HG03064 (cell line): Measurements from ENCODE around the gene TRAPPC5.

Experiments used
- ATAC-seq: cut with Tn5 transposase; IDR thresholded peaks from one replicate; pipeline ENCODE4 v1.9.1; 2021; ENCODE audit warnings: low read depth; ENCODE audit not compliant: unreplicated experiment

TRAPPC5 gene

DNA sequence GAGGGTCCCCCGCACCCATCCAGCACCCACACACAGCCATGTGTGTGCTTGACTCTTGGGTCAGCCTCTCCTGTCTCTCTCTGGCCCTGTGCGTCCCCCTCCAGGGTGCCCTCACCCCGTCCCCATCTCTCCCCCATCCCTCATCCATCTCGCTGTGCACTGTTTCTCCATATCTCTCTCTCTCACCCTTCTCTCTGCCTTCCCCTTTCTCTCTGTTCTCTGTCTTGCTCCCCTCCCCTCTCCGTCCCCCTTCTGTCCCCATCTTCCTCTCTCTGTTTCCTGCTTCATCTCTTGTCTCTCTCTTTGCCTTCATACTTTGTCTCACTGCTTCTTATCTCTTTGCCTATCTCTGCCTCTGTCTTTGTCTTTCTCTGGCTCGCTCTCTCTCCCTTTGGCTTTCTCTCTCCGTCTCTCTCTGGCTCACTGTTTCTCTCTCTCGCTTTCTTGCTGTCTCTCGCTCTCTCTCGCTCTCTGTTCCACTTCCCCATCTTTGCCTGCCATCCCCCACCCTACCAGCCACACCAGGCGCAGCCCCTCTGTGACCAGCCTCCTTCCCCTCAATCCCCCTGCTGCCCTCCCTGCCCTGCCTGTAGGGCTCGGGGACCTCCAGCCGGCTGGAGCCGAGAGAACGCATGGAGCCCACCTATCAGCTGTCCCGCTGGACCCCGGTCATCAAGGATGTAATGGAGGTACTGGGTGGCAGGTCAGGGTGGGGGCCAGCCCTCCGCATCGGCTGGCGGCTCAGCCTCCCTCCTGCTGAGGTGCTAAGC lies 34.8 kb upstream of the TRAPPC5 start:
- no peak for ATAC-seq

DNA sequence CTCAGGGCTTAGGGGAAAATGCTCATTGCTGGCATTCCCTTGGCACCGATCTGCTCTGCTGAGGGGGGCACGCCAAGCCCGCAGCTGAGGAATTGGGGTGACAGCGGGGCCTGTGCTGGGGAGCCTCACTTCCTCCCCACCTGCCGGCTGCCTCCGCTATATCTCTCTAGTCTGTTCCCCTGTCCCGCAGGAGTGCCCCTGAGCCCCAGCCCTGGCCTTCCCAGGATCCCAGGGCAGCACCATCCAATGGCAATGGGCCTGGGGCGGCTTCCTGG lies 34.3 kb upstream of the TRAPPC5 start:
- no peak for ATAC-seq

DNA sequence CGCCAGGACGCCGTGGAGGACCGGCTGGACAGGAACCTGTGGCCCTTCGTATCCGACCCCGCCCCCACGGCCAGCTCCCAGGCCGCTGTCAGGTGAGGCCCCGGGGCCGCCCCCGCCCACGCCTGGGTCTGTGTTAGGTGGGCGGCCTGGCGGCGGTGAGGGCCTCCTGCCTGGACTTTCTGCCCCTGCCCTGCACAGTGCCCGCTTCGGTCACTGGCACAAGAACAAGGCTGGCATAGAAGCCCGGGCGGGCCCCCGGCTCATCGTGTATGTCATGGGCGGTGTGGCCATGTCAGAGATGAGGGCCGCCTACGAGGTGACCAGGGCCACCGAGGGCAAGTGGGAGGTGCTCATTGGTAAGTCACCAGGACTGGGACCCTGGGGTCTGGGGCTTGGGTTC lies 33.5 kb upstream of the TRAPPC5 start:
- no peak for ATAC-seq

DNA sequence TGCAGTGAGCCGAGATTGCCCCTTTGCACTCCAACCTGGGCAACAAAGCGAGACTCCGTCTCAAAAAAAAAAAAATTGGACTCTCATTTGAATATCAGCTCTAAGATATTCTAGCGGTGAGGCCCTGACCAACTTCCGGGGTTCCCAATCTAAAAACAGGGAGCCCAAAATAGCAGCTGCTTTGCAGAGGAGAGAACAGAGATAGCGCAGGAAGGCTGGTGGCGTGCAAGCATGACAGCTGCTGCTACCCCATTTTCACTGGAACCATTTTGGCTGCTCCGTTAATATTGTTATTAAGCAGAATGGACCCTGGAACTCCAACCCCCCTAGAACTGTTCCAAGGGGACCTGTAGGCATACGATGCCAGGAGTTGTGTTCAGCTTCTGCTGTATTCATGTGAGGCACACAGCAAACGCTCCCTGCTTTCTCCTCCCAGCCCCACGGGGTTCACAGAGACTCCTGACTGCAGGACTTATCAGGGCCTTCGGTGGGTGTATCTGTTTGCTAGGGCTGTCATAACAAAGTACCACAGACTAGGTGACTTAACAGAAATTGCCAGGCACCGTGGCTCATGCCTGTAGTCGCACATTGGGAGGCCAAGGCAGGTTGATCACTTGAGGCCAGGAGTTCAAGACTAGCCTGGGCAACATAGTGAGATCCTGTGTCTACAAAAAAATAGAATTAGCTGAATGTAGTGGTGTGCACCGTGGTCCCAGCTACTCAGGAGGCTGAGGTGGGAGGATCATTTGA lies 32.2 kb upstream of the TRAPPC5 start:
- ATAC-seq, result no peak

DNA sequence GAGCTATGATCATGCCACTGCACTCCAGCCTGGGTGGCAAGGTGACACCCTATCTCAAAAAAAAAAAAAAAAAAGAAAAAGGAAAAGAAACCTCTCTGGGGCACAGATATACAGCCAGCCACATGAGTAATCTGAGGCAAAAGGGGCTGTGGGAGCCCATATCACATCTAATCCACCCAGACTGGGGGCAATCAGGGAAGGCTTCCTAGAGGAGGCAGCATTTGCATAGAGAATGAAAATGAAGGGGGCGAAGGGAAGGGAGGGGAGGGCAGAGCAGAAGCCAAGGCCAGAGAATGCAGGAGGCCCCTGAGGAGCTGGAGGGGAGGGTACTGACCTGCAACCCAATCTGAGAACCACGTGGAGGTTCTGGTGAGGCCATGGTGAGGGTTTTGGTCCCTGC lies 30.5 kb upstream of the TRAPPC5 start:
- ATAC-seq, result no peak

DNA sequence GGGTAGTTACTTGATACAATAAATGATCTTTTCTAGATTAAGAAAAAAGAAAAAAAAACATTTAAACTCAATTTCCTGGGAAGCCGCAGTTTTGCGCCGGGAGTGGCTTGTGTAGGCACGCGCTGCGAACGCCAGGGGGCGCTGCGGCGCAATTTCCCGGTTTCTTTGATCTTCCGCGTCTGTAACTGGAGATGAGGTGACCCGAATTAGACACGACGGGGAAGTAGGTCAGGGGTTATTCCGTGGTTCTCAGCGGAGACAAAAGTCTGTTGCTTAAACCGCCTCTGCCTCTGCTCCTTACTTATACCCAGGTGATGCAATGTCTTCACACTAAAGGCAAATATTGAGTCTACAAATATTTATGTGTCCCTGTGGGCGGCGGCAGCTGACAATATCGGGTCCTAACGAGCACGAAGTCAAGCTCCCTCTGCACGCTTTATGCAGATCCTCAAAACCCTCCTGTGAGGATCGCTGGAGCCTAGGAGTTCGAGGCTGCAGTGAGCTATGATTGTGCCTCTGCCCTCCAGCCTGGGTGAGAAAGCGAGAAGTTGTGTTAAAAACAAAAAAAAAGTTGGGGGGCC lies 28.5 kb upstream of the TRAPPC5 start:
- ATAC-seq, result no peak

DNA sequence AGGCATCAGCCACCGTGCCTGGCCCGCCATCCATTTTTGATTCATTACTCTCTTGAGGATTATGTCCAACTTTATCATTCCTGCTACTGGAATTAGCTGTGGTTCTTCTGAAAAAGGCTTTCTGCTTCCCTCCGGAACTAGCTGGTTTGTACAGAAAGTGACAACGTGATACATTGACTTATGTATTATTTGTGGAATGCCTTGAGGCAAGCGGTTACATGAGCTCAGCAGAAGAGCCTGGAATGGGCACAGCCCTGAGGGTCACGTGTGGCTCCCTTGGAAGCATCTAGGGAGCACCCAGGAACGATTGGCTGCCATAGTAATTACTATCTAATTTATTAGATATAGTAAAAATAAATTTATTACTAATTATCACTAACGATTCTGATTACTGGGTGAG lies 26.2 kb upstream of the TRAPPC5 start:
- ATAC-seq, result no peak

DNA sequence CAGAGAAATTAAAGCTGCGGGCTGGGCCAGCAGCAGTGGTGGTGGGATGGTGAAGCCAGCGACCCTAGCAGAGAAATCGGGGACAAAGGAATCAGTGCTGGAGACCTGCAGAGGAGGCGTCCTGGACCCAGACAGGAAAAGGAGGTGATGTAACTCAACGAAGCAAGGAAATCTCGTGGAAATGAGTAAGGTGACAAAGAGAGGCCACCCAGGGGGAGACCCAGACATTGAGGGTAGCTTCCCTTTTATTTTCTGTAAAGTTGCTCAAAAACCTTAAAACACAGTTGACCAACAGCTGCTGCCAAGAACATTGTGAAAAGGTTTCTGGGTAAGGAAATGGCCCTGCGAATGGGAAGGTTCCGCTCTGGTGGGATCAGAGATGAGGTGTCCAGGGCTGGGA lies 25.1 kb upstream of the TRAPPC5 start:
- ATAC-seq, result no peak

DNA sequence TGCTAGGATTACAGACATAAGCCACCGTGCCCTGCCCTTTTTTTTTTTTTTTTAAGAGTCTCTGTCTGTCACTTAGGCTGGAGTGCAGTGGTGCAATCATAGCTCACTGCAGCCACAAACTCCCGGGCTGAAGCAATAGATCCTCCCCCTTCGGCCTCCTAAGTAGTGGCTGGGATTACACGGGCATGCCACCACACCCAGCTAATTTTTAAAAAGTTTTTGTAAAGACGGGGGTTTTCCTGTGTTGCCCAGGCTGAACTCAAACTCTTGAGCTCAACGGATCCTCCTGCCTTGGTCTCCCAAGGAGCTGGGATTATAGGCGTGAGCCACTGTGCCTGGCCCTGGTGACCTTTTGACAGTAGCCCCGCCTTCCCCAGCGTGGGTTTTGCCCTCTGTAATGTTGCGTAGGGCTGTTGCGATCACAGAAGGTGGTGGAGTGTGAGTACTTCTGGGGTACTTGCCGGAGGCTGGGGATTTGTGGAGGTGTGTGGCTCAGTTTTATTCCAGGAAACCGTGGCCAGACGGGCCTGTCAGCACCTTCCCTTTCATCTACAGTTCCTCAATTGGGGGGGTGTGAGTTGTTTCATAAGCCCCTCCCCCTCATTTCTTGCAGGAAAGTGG lies 23.4 kb upstream of the TRAPPC5 start:
- no peak for ATAC-seq

DNA sequence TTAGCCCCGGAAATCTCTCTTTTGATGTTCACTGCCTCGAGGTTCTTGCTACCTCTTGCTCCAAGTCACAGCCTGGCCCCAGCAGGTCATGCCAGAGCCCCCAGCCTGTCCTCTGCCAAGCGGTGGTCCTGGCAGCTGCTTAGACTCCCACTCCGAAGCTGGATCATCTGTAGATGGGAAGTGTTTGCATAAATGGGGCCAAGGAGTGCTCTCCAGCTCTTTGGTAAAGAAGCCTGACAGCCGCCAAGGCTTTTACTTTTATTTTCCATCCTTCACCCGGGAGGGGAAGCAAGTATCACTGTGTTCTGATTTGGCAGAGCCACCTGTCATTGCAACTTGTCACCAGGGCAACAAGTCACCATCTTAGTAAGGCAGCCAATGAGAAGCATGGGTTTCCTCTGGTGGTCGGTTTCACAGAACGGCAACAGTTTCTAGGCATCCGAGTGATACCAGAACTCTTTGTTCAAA lies 22.4 kb upstream of the TRAPPC5 start:
- ATAC-seq, result no peak

DNA sequence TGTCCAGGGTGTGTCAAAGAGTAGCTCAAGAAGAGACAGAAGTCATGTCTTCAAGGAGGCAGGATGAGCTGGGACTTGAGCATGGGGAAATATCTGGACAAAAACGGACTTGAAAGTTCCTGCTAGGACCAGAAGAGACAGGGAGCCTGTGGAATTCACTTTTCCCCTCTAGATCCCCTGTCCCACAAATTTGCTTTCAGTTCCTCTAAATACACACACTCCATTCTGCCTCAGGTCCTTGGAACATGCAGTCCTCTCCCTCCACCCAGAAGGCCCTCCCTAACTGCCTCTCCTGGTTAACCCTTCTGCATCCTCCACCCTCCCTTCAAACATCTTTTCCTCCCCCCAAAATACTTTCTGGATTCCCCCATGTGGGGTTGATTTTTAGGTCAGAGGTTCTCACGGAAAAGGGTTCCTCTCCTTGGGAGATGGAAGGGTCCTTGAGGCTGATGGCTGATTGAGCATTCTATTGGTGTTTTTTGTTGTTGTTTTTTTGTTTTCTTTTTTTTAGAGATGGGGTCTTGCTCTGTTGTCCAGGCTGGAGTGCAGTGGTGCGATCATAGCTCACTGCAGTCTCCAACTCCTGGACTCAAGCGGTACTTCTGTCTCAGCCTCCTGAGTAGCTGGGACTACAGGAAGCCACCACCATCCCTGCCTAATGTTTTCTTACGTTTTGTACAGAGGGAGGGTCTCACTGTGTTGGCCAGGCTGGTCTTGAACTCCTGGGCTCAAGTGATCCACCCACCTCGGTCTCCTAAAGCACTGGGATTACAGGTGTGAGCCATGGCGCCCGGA lies 18.7 kb upstream of the TRAPPC5 start:
- no peak for ATAC-seq

DNA sequence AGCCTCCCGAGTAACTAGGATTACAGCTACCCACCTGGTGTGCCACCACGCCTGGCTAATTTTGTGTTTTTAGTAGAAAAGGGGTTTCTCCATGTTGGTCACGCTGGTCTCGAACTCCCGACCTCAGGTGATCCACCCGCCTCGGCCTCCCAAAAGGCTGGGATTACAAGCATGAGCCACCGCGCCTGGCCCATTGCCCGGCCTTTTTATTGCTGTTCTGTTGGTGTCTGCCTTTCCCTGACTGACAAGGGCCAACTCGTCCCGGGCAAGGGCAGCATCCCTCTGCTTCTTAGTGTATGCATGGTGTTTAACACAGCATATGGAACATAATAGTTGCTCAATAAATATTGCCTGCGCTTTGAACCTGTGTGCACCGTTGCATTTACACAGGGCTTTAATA lies 18.0 kb upstream of the TRAPPC5 start:
- no peak for ATAC-seq

DNA sequence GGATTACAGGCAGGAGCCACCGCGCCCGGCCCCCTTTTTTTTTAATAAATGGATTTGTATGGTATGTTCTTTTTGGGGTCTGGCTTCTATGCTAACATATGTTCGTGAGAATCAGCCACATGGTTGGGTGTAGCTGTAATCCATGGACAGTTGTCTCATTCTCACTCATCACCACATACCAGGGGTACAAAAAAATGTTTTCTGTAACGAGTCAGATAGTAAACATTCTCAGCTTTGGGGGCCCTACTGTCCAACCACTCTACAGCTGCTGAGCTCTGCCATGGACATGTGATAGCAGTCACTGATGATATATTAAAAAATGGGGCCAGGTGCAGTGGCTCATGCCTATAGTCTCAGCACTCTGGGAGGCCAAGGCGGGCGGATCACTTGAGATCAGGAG lies 16.9 kb upstream of the TRAPPC5 start:
- ATAC-seq, result no peak

DNA sequence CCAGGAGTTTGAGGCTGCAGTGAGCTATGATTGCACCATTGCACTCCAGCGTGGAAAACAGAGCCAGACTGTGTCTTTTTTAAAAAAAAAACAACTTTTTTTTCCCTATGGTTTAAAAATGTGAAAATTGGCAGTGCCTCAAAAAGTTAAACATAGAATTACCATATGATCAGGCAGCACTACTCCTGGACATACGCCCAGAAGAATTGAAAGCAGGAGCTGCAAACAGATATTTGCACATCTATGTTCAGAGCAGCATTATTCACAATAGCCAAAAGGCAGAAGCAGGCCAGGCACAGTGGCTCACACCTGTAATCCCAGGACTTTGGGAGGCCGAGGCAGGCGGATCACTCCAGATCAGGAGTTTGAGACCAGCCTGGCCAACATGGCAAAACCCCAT lies 15.6 kb upstream of the TRAPPC5 start:
- no peak for ATAC-seq

DNA sequence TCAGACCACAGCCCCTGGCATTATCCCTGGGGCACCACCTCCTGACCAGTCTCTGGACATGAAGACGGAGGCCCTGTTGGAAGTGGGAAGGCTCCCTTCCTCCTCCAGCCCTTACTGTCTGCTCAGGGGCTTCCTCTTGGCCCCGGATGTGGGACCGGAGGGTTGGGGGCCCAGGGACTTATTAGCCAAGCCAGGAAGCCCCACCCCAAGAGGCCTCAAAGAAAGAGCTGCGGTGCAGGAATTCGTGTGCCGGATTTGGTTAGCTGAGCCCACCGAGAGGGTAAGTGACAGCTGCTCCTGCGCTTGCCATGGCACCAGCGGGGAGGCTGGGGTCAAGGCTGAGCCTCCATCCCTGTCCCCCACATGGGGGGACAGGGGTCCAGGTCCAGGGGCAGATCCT lies 11.8 kb upstream of the TRAPPC5 start, which contains the start of gene RETN:
Gene RETN, plus strand, starts transcription at position 208 of the 400 bp plus-strand sequence. CDS start 278 bp downstream, outside the sequence.
- ATAC-seq, result no peak

DNA sequence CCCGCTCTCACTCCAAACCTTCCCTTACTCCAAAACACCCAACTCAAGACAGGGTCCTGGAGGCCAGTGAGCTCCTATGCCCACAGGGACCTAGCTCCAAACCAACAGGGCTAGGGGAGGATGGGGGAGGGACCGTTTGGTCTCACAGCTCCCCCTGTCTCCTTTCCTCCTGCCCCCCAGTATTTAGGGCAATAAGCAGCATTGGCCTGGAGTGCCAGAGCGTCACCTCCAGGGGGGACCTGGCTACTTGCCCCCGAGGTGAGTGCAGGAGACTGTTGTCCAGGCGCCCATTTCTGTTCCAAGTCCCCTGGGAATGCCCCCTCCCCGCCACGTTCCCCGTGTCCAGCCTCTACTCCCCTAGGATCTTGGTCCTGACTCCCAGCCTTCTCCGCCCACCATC lies 11.0 kb upstream of the TRAPPC5 start:
- no peak for ATAC-seq

DNA sequence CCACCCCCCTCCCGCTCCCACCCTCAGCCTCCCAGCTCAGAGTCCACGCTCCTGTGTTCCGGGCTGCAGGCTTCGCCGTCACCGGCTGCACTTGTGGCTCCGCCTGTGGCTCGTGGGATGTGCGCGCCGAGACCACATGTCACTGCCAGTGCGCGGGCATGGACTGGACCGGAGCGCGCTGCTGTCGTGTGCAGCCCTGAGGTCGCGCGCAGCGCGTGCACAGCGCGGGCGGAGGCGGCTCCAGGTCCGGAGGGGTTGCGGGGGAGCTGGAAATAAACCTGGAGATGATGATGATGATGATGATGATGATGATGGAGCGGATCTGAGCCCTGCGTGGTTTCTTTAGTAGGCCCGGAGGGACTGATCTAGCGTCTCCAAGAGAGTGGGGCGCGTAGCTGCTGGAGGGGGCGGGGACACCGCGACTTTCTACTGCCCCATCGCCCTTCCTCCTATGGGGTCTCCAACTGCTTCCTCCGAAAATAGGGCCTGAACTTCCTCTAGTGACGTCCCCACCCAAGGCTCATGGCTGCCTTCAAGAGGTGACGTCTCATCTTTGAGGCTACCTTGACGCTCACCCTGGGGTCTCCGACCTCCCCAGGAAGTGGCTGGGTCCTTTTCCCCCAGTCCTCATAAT lies 10.4 kb upstream of the TRAPPC5 start:
- no peak for ATAC-seq

DNA sequence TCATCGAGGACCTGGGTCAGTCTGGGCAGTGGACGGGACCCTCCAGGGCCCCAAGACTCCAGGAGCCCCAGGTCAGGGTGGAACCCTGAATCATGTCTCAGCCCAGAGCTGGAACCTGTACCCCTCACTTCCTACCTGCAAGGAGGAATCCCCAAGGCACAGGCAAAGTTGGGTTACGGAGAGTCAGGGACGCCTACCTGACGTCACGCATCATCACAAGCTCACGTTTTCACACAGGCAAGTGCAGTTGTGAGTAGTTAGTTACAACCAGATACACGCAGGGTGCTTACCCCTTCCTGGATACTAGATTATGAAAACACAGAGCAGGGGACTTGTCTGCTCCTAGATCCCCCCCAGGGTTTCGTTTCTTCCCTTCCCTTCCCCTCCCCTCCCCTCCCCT lies 9.8 kb upstream of the TRAPPC5 start:
- ATAC-seq, result no peak

DNA sequence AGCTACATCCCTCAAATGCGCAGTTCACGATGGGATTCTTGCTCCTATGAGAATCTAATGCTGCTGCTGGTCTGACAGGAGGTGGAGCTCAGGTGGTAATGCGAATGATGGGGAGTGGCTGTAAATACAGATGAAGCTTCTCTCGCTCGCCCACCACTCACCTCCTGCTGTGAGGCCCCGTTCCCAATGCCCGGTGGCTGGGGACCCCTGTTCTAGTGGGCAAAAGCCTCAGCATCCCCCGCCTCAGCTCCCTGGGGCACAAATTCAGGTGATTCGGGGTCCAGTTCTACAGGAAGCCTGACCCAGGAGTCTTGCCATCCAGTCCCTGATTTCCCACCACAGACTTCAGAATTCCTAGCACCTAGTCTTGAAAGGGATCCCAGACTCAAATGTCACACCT lies 8.1 kb upstream of the TRAPPC5 start:
- no peak for ATAC-seq
